ENCODE data around the gene KAT2B.

The KAT2B gene

GRCh38 chr3:20123131-20123652 lies 82.9 kb downstream of the KAT2B start:
- no peaks in the 10 kb centered on the region for H3K9me3 Mint-ChIP-seq
- H3K4me1 Mint-ChIP-seq, result no peaks in the 10 kb centered on the region
- H3K27ac Mint-ChIP-seq, result peak overlapping the region; percentile 81
- ATAC-seq (no peak), DNase-seq (ENCODE audit: low spot score in 2 of 2) (no peak)
- no peak overlapping the region for H3K4me3 Mint-ChIP-seq
- peaks cover 100% of the 10 kb centered on the region for H3K36me3 Mint-ChIP-seq

- Mint-ChIP-seq H3K4me3 (no peak overlapping the region), H3K27ac (peak overlapping the region; percentile 41), H3K9me3 (no peaks in the 10 kb centered on the region), H3K36me3 (peaks cover 100% of the 10 kb centered on the region), H3K4me1 (peaks cover 2% of the 10 kb centered on the region)
- ATAC-seq, result no peak
- no peak for DNase-seq (ENCODE audit: low spot score in 2 of 2)
Observed at GRCh38 chr3:20125289-20125688, 85.0 kb downstream of the KAT2B start.

- H3K36me3 Mint-ChIP-seq, result peaks cover 100% of the 10 kb centered on the region
- peaks cover 8% of the 10 kb centered on the region for H3K4me1 Mint-ChIP-seq
- peak overlapping the region; percentile 41 for H3K27ac Mint-ChIP-seq
- H3K9me3 Mint-ChIP-seq, result no peaks in the 10 kb centered on the region
- H3K4me3 Mint-ChIP-seq, result no peak overlapping the region
- no peak for DNase-seq (ENCODE audit: low spot score in 2 of 2)
- ATAC-seq, result no peak
Observed at GRCh38 chr3:20125897-20126296, 85.7 kb downstream of the KAT2B start.

GRCh38 chr3:20128358-20128757 lies 88.1 kb downstream of the KAT2B start:
- Mint-ChIP-seq H3K9me3 (no peaks in the 10 kb centered on the region), H3K4me3 (no peak overlapping the region), H3K27ac (peak overlapping the region; percentile 58), H3K4me1 (peaks cover 8% of the 10 kb centered on the region), H3K36me3 (peaks cover 100% of the 10 kb centered on the region)
- DNase-seq (ENCODE audit: low spot score in 2 of 2) (no peak), ATAC-seq (no peak)

GRCh38 chr3:20130106-20130505 lies 89.9 kb downstream of the KAT2B start:
- no peak overlapping the region for H3K4me3 Mint-ChIP-seq
- H3K9me3 Mint-ChIP-seq, result no peaks in the 10 kb centered on the region
- peak overlapping the region; percentile 71 for H3K27ac Mint-ChIP-seq
- no peak for DNase-seq (ENCODE audit: low spot score in 2 of 2)
- H3K36me3 Mint-ChIP-seq, result peaks cover 100% of the 10 kb centered on the region
- H3K4me1 Mint-ChIP-seq, result peaks cover 8% of the 10 kb centered on the region
- ATAC-seq, result no peak

- peaks cover 6% of the 10 kb centered on the region for H3K4me1 Mint-ChIP-seq
- peaks cover 100% of the 10 kb centered on the region for H3K36me3 Mint-ChIP-seq
- H3K27ac Mint-ChIP-seq, result peak overlapping the region; percentile 55
- DNase-seq (ENCODE audit: low spot score in 2 of 2) (no peak), ATAC-seq (peak; percentile 53)
- H3K4me3 Mint-ChIP-seq, result no peak overlapping the region
- no peaks in the 10 kb centered on the region for H3K9me3 Mint-ChIP-seq
Observed at GRCh38 chr3:20136231-20136630, 96.0 kb downstream of the KAT2B start.

GRCh38 chr3:20137647-20138046 lies 97.4 kb downstream of the KAT2B start:
- Mint-ChIP-seq H3K4me1 (peaks cover 6% of the 10 kb centered on the region), H3K4me3 (no peak overlapping the region), H3K27ac (no peak overlapping the region), H3K9me3 (no peaks in the 10 kb centered on the region), H3K36me3 (peaks cover 100% of the 10 kb centered on the region)
- no peak for DNase-seq (ENCODE audit: low spot score in 2 of 2)
- ATAC-seq, result no peak

- no peaks in the 10 kb centered on the region for H3K9me3 Mint-ChIP-seq
- H3K4me1 Mint-ChIP-seq, result peaks cover under 1% of the 10 kb centered on the region
- peaks cover 99% of the 10 kb centered on the region for H3K36me3 Mint-ChIP-seq
- no peak overlapping the region for H3K4me3 Mint-ChIP-seq
- ATAC-seq (no peak), DNase-seq (ENCODE audit: low spot score in 2 of 2) (no peak)
- peak overlapping the region; percentile 6 for H3K27ac Mint-ChIP-seq
Observed at GRCh38 chr3:20140881-20141280, 100.6 kb downstream of the KAT2B start.

GRCh38 chr3:20141316-20141715 lies 101.1 kb downstream of the KAT2B start:
- Mint-ChIP-seq H3K4me3 (no peak overlapping the region), H3K27ac (peak overlapping the region; percentile 6), H3K4me1 (no peaks in the 10 kb centered on the region), H3K36me3 (peaks cover 99% of the 10 kb centered on the region), H3K9me3 (no peaks in the 10 kb centered on the region)
- ATAC-seq (no peak), DNase-seq (ENCODE audit: low spot score in 2 of 2) (no peak)

- ATAC-seq (no peak), DNase-seq (ENCODE audit: low spot score in 2 of 2) (no peak)
- Mint-ChIP-seq H3K27ac (peak overlapping the region; percentile 75), H3K9me3 (no peaks in the 10 kb centered on the region), H3K4me3 (no peak overlapping the region), H3K4me1 (no peaks in the 10 kb centered on the region), H3K36me3 (peaks cover 99% of the 10 kb centered on the region)
Observed at GRCh38 chr3:20141851-20142250, 101.6 kb downstream of the KAT2B start.

GRCh38 chr3:20142517-20142916 lies 102.3 kb downstream of the KAT2B start:
- no peak overlapping the region for H3K4me3 Mint-ChIP-seq
- H3K36me3 Mint-ChIP-seq, result peaks cover 99% of the 10 kb centered on the region
- ATAC-seq, result no peak

GRCh38 chr3:20143519-20143918 lies 103.3 kb downstream of the KAT2B start:
- DNase-seq (ENCODE audit: low spot score in 2 of 2), result no peak
- no peaks in the 10 kb centered on the region for H3K4me1 Mint-ChIP-seq
- no peak overlapping the region for H3K27ac Mint-ChIP-seq
- peaks cover 99% of the 10 kb centered on the region for H3K36me3 Mint-ChIP-seq
- no peak for ATAC-seq
- H3K9me3 Mint-ChIP-seq, result no peaks in the 10 kb centered on the region
- no peak overlapping the region for H3K4me3 Mint-ChIP-seq

More at GRCh38 chr3:20142517-20142916, 102.3 kb downstream of the KAT2B start:
- no peaks in the 10 kb centered on the region for H3K9me3 Mint-ChIP-seq
- H3K27ac Mint-ChIP-seq, result peak overlapping the region; percentile 75
- no peak for DNase-seq (ENCODE audit: low spot score in 2 of 2)
- no peaks in the 10 kb centered on the region for H3K4me1 Mint-ChIP-seq

GRCh38 chr3:20145874-20146273 lies 105.6 kb downstream of the KAT2B start:
- no peak for DNase-seq (ENCODE audit: low spot score in 2 of 2)
- Mint-ChIP-seq H3K9me3 (no peaks in the 10 kb centered on the region), H3K4me1 (no peaks in the 10 kb centered on the region), H3K36me3 (peaks cover 99% of the 10 kb centered on the region), H3K4me3 (no peak overlapping the region), H3K27ac (no peak overlapping the region)
- no peak for ATAC-seq

- ATAC-seq (no peak), DNase-seq (ENCODE audit: low spot score in 2 of 2) (no peak)
- Mint-ChIP-seq H3K4me1 (no peaks in the 10 kb centered on the region), H3K27ac (no peak overlapping the region), H3K36me3 (peaks cover 99% of the 10 kb centered on the region), H3K9me3 (no peaks in the 10 kb centered on the region), H3K4me3 (no peak overlapping the region)
Observed at GRCh38 chr3:20146301-20146700, 106.1 kb downstream of the KAT2B start.

- Mint-ChIP-seq H3K4me3 (no peak overlapping the region), H3K9me3 (no peaks in the 10 kb centered on the region), H3K36me3 (peaks cover 97% of the 10 kb centered on the region), H3K4me1 (no peaks in the 10 kb centered on the region), H3K27ac (no peak overlapping the region)
- ATAC-seq, result no peak
- no peak for DNase-seq (ENCODE audit: low spot score in 2 of 2)
Observed at GRCh38 chr3:20147361-20147760, 107.1 kb downstream of the KAT2B start.

GRCh38 chr3:20148466-20148865 lies 108.2 kb downstream of the KAT2B start:
- no peak for ATAC-seq
- no peaks in the 10 kb centered on the region for H3K9me3 Mint-ChIP-seq
- peak overlapping the region; percentile 61 for H3K27ac Mint-ChIP-seq
- no peaks in the 10 kb centered on the region for H3K4me1 Mint-ChIP-seq
- no peak overlapping the region for H3K4me3 Mint-ChIP-seq
- peaks cover 97% of the 10 kb centered on the region for H3K36me3 Mint-ChIP-seq
- no peak for DNase-seq (ENCODE audit: low spot score in 2 of 2)

- no peaks in the 10 kb centered on the region for H3K4me1 Mint-ChIP-seq
- H3K36me3 Mint-ChIP-seq, result peaks cover 82% of the 10 kb centered on the region
- no peak overlapping the region for H3K4me3 Mint-ChIP-seq
- H3K9me3 Mint-ChIP-seq, result no peaks in the 10 kb centered on the region
- ATAC-seq (no peak), DNase-seq (ENCODE audit: low spot score in 2 of 2) (no peak)
- H3K27ac Mint-ChIP-seq, result no peak overlapping the region
Observed at GRCh38 chr3:20154078-20154477, 113.8 kb downstream of the KAT2B start.

Measured in stimulated activated effector memory CD8-positive, alpha-beta T cell treated with anti-CD3 and anti-CD28 coated beads, Interleukin-12 subunit alpha, Interleukin-12 subunit beta, amount 100 ng/mL, for 72 hours (primary cell).